ENCODE data around the gene NFATC1.

Gene NFATC1

GRCh38 chr18:79537758-79538157, 142.0 kb downstream of the NFATC1 start:
- DNase-seq (ENCODE audit: low read depth), result no peak

- DNase-seq (ENCODE audit: low read depth), result no peak
Measured at GRCh38 chr18:79538635-79539034, 142.9 kb downstream of the NFATC1 start.

DNA sequence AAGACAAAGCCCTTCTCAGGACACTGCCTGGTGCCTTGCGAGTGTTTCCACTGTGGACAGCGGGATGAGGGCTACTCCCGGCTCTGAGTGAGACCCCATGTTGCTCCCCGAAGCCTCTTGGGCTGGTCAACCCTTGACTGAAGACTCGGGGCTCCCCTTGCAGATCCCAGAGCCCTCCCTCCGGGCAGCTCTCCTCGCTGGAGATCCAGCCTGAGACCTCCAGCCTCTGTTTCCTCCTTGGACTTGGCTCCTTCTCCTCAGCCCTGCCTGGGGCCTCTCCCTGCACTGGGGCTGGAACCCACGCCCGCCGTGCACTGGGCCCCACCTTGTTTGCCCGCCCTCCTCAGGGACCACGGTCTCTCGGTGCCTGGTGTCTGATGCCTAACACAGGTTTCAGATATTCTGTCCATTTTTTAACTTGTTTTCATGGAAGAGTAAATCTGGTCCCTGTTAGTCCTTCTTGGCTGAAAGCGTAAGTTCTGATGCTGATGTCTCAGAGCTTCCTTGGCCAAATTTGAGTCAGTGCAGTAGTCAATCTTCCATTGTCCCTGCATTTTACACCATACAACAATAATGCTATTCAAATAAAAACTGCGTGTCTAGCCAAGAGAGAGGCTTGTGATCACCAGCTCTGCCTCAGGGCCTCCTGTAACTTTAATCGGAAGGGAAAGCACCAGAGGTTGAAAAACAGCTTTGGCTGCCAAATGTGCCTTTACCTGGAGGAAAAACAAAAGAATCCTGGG, 144.6 kb downstream of the NFATC1 start:
- no peak for DNase-seq (ENCODE audit: low read depth)

DNA sequence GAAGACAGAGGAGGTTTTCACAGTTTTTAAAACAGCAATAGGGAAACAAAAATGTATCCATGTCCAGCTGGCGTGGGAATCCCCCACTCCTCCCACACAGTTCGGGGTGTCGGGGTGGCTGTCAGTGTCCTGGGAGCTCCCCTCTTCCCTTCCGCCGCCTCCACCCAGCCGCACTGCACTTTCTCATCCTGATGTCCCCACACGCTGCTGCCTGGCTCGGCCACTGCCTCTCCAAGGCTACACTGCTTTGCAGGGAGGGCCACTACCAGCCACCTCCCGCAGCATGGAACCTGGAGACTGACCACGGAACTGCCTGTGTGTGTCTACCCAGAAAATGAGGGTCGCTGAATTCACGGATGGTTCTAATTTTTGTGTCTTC, 145.2 kb downstream of the NFATC1 start:
- DNase-seq (ENCODE audit: low read depth), result no peak

DNA sequence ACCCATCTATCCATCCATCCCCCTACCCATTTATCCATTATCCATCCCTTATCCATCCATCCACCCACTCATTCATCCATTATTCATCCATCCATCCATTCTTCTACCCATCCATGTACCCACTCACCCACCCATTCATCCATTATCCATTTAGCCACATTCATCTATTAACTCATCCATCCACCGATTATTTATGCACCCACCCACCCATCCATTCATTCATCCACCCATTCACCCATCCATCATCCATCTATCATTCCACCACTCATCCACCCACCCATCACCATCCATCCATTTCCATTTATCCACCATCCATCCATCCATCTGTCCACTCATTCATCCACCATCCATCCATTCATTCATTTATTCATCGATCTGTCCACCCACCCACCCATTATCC, 146.5 kb downstream of the NFATC1 start:
- no peak for DNase-seq (ENCODE audit: low read depth)

DNA sequence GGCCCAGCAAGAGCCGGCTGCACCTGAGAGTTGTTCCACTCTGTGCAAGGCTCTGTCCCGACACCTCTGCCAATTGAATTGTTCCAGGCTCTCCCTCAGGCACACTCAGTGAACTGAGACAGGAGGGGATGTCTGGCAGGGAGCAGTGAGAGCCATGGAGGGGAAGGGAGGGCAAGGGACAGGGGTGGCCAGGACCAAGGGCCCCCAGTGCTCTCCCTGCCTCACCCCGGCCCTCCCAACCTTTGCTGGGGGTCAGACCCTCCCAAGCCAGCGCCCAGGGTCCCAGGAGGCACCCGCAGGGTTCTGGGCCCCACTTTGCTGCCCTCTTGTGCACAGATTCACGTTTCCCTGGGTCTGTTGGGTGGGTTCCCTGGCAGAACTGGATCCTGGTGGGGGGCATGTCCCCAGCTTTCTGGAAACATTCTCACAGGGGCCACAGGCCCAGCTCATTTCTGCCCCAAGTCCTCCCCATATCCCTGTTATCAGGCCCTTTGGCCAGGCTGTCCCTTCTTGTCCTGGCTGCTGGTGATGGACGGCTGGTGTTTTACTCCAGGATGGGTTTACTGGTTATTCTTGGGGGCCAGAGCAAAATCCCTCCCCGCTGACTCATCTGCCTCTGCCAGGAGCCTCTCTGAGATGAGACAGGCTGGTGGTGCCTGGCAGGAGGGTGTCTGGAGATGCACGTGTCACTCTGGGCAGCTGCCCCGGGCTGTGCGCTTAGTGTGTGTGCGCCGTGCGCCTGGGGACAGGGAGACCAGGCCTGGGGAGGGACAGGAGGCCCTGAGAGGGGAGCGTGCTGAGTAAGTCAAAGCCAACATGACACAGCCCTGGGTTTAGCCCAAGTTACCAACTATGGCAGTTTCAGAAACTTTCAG, 147.4 kb downstream of the NFATC1 start:
- no peak for DNase-seq (ENCODE audit: low read depth)

DNA sequence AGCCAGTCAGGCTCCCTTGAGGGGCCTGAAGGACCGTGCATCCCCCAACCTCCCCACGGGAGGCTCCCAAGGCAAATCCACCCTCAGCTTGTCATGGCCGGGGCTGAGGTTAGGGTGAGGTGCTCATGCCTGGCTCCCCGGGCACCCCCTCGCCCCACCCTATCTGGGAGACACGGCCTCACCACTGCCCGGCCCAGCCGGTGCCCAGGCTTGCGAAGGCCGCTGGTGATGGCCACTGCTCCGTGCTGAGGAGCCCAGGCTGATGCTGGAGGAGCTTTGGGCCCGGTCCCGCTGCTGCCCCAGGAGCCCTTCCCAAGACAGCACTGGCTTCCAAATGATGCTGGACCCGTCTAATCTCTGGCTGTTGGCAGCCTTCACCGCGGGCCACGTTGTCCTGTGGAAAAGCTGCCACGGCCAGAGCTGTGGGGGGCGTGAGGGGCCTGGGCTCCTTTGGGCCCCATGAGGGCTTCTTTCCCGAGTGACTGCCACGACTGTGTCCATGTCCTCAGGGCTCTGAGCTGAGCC, 148.2 kb downstream of the NFATC1 start:
- DNase-seq (ENCODE audit: low read depth), result no peak

DNA sequence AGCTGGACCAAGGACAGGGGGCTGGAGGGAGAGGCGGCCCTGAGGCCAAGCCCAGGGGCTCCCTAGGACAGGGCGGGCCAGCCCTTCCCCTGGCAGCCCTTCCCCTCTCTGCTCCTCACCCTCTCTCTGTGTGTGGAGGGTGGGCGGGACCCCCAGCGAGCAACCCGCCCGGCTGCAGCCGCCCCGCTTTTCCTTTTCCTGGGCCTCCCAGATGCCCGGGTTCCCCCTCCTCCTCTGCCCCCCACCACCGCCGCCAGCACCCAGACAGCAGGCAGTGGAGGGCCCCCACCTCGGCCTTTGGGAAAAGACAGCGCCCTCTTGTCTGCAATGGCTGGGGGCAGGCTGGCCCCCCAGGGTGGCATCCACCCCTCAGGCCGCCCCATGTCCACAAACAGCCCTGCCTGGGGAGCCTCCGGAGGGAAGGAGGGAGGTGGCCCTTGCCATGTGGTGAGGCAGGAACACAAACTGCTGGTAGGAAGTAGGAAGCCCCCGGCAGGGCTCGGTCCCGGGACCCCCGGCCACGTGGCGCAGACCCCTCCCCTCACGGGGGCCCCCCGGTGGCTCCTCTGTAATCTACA, 148.7 kb downstream of the NFATC1 start:
- DNase-seq (ENCODE audit: low read depth), result no peak

DNA sequence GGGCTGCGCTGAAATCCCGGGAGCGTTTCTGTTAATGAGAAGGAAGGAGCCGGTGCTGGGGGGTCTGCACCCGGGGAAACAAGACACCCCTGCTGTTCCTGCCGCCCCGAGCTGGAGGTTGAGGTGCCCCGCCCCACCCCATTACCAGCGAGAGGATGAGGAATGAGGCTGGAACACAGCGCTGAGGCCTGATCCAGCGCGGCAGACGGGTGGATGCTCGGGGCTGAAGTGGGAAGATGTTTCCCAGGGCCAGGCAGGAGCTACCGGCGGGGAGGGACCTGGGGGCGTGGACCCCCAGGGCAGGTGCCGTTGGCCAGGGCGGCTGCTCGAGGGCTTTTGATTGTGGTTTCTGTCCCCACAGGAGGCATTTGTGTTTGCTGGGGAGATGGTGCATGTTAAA, 149.5 kb downstream of the NFATC1 start:
- no peak for DNase-seq (ENCODE audit: low read depth)

DNA sequence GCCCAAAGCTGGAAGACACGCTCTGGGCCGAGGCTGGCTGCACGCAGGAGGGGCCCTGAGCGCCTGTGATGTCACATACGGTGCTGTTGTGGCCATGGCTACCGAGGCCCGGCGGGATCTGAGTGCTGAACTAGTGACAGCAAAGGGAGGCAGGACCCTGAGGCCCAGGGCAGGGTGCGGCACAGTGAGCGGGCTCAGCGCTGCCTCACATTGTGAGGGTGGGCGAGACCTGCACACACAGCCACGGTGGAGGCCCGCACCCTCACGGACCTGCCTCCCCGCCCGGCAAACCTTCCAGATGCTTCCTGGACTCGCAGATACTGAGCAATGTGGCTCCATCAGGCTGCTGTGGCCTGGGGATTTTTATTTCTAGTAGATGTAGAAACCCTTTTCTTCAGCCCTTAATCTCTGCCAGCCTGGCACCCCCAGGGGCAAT, 150.0 kb downstream of the NFATC1 start:
- DNase-seq (ENCODE audit: low read depth), result no peak

DNA sequence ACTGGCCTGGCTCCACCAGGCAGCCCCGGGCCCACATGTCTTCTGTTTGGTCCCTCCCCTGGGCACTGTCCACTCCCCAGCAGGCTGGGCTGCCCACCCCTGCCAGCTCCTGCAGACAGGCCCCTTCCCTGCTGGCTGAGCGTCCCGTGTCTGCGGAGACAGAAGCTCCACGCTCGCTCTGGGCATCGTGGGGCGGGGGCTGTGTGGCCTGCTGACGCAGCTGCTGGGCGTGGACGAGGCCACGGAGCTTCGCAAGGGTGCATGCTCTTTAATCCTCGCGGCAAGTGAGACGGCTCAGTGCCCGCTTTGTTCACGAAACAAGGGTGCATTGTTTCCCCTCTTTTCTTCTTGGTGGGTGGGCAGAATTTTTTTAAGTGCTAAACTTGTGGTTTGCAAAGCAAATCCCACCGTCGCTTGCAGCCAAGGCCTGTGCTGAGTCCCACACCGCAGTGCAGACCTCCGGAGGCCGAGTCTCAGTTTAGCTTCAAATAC, 151.1 kb downstream of the NFATC1 start:
- no peak for DNase-seq (ENCODE audit: low read depth)

DNA sequence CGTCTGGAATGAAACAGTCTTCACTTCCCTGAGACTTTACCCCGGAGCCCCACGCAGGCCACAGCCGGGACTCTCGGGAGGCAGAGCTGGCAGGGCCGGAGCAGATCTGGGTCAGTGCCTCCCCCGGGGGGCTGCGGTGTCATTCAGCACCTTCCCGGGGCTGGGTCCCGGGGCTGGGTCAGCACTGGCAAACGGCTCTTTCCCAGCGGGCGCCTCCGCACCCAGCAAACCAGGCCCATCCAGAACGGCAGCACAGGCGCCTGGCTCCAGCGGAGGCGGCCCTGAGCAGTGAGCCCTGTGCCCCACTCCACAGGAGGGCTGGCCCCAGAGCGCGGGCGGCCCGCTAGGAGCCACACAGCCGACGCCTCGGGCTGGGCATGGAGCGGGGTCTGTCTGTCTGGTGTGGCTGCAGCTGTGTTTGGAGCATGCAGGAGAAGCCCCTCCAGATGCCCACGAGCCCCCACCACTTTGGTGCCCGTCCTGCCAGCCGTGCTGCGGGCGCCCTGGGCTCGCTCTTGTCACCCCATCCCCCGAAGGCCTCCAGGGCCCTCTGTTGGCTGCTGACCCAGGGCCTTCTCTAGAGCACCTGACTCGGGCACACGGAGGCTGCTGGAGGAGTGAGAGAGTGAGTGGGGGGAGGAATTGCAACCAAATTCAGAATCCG, 151.8 kb downstream of the NFATC1 start:
- no peak for DNase-seq (ENCODE audit: low read depth)

DNA sequence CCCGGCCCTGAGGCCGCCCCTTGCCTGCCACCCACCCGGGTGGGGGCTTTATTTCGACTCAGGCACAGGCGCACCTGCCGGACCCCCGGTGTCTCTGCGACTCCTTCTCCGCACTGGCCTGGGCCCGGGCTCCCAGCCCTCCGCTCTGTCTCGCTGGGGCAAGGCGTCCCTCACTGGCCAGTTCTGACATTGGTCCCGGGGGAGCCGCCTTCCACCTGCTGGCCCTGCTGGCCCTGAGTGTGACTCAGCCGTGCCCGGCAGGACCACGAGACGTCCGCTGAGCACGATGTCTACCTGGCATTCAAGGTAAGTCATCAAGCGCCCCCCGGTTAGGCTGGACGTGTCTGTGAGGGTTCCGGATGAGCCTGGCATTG, 152.3 kb downstream of the NFATC1 start:
- DNase-seq (ENCODE audit: low read depth), result no peak

DNA sequence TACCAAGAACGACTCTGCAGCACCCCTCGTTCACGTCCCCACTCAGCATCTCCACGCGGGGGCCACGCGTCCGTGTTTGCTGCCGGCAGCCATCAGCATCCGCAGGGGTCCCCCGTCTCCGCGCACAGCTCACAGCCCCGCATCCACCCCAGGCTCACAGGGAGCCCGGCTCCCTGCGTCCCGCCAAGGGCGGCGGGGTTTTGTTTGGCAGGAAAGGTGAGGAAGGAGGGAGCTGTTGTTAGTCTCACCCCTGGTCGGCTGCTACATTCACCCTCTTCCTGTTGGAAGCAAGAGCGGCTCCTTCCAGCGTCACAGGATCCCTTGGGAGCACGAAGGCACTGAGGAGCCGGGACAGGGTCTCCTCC, 152.9 kb downstream of the NFATC1 start:
- no peak for DNase-seq (ENCODE audit: low read depth)

- no peak for DNase-seq (ENCODE audit: low read depth)
Measured at GRCh38 chr18:79548986-79549637, 153.4 kb downstream of the NFATC1 start.

GRCh38 chr18:79549638-79550000, 153.9 kb downstream of the NFATC1 start:
- DNase-seq (ENCODE audit: low read depth), result no peak

DNA sequence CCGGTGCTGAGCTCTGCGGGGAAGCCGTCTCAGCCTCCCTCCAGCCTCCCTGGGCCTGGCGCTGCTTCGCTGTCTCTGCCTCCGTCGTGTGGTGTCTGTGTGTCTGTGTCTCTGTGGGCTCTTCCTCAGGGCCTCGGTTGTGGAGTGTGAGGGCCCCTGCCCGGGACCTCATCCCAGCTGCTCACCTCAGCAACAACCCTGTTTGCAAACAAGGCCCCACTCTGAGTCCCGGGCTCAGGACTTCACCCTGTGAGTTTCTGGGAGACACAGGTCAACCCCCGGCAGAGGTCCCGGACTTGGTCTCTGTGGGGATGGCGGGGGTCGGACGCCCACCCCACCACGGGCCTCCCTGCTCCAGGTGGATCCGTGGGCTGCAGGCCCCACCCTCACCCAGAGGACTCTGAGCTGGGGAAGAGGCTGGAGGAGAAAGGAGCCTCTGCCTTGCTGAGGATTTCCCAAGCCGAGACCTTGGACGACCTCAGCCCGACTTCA, 156.5 kb downstream of the NFATC1 start:
- DNase-seq (ENCODE audit: low read depth), result no peak

DNA sequence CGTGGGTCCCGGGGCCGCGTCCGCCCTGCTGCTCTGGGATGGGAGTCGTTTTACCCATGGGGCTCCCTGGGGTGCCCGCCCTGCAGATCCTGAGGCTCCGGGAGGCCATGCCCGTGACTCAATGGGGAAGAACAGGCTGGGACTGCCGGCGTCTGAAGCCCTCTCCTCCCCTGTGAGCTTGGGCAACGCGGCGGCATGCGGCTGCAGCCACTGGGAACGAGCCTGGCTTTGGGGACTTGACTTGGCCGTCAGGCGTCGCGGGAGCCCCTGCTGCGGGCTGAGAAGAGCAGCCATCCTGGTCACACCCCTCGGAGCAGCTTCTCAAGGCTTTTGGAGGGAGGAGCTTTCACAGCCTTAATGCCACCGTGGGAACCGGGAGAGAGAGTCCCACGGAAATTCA, 157.0 kb downstream of the NFATC1 start:
- DNase-seq (ENCODE audit: low read depth), result no peak

- DNase-seq (ENCODE audit: low read depth), result no peak
Measured at GRCh38 chr18:79553154-79553553, 157.4 kb downstream of the NFATC1 start.

DNA sequence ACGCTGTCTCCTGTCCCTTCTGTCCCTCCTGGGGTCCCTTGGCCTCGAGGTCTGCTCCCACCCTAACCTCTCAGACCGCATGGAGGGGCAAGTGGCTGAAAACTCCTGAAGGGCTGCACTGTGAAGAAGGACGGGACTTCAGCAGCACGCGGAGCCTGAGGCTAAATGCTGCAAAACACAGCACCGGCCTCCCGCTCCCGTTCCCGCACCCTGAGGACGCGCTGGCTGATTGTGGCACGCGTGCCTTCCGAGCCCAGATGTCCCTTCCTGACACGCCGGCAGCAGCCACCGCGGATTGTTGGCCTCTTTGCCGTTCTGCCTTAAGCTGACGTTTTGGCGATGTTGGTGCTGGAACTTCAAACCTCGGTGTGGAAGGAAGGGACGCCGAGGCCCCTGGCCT, 158.0 kb downstream of the NFATC1 start:
- DNase-seq (ENCODE audit: low read depth), result no peak

DNA sequence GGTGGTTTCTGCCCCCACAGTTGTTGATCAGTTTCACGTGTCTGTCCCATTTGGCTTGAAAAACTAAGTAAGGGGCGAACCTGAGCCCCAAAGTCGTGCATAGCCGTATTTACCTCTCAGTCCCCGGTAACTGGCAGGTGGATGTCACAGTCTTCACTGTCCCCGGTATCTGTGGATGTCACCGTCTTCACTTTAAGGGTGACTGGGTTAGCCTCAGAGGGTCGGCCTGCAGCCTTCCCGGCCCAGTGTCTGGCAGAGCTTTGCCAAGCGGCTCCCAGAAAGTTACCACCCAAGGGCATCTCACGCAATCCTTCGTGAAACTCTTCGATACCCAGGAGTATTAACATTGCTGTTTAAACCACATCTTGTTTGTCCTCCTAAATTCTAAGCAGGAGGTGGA, 158.6 kb downstream of the NFATC1 start:
- DNase-seq (ENCODE audit: low read depth), result no peak

Measured in T follicular helper cell (primary cell).